Measurements from ENCODE around the gene HK2. TPM values are rescaled to one million over a fixed set of nuclear protein-coding genes. Genes with fewer than 3 reads are reported as not detected.
"Not testable (repeated sequence)": the region's sequence is repeated elsewhere in the genome, so short reads cannot be mapped to it uniquely, and the experiment has no call there.

Gene HK2
- total and polyA plus RNA-seq, 4 donors = 1.1 to 26.4 (median 13.9) TPM

DNA sequence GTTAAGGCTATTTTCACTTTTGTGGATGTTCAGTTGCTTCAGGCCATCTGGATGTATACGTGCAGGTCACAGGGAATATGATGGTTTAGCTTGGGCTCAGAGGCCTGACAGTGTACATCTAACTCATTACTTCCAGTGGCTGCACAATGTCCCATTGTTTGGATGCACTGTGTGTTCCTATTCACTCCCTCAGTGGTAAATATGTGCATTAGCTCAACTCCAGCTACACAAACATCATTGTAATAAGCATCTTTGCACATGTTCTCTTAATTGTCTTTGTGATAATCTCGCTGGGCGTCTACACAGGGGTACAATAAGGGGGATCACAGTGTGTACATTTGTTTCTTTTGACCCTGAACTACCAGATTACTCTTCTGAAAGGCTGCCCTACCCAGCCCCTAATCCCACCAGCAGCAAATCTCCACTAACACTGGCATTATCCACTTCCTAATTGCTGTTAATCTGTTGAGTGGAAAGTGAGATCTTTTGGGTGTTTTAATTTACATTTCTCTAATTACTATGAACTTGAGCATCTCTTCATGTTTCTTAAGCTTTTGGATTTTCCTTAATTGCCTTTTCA is 68.4 kb downstream of the HK2 start:
- no peaks in the 10 kb centered on the region for H3K27me3 ChIP-seq (ENCODE audit: control insufficient read depth in 1 of 2, insufficient read depth in 2 of 2, low read length in 1 of 2)
- no peak overlapping the region for H3K4me3 ChIP-seq (ENCODE audit: low read length in 2 of 2)
- H3K9me3 ChIP-seq (ENCODE audit: control insufficient read depth, low read length) = no peaks in the 10 kb centered on the region
- 87 to 89% methylated on average over 3 of the region's 3 CpGs for WGBS, 2 donors
- intact Hi-C loops (cut with DNase I) = no loop called here
- DNase-seq (no peak), ATAC-seq (ENCODE audit: low FRiP score) (no peak)
- no peak overlapping the region for H3K27ac ChIP-seq (ENCODE audit: low read depth in 1 of 2, low read length in 2 of 2)
- H3K4me1 ChIP-seq (ENCODE audit: control insufficient read depth in 1 of 2, insufficient read depth in 2 of 2, low read length in 2 of 2) = no peaks in the 10 kb centered on the region
- no peaks in the 10 kb centered on the region for H3K36me3 ChIP-seq (ENCODE audit: control insufficient read depth in 1 of 2, insufficient read depth in 2 of 2, low read length in 1 of 2)

DNA sequence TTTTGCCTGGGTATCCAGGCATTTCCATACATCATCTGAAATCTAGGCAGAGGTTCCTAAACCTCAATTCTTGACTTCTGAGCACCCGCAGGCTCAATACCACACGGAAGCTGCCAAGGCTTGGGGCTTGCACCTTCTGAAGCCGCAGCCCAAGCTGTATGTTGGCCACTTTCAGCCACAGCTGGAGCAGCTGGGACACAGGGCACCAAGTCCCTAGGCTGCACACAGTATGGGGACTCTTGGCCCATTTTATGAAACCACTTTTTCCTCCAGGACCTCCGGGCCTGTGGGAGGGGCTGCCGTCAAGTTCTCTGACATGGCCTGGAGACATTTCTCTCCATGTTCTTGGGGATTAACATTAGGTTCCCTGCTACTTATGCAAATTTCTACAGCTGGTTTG is 72.5 kb downstream of the HK2 start:
- 90 to 94% methylated on average over 5 of the region's 5 CpGs for WGBS, 2 donors
- intact Hi-C loops (cut with DNase I) = no loop called here
- Histone ChIP-seq H3K36me3 (ENCODE audit: control insufficient read depth in 1 of 2, insufficient read depth in 2 of 2, low read length in 1 of 2) (no peaks in the 10 kb centered on the region), H3K27ac (ENCODE audit: low read depth in 1 of 2, low read length in 2 of 2) (no peak overlapping the region), H3K4me3 (ENCODE audit: low read length in 2 of 2) (no peak overlapping the region), H3K4me1 (ENCODE audit: control insufficient read depth in 1 of 2, insufficient read depth in 2 of 2, low read length in 2 of 2) (no peaks in the 10 kb centered on the region), H3K27me3 (ENCODE audit: control insufficient read depth in 1 of 2, insufficient read depth in 2 of 2, low read length in 1 of 2) (no peaks in the 10 kb centered on the region), H3K9me3 (ENCODE audit: control insufficient read depth, low read length) (no peaks in the 10 kb centered on the region)
- DNase-seq (no peak), ATAC-seq (ENCODE audit: low FRiP score) (no peak)

DNA sequence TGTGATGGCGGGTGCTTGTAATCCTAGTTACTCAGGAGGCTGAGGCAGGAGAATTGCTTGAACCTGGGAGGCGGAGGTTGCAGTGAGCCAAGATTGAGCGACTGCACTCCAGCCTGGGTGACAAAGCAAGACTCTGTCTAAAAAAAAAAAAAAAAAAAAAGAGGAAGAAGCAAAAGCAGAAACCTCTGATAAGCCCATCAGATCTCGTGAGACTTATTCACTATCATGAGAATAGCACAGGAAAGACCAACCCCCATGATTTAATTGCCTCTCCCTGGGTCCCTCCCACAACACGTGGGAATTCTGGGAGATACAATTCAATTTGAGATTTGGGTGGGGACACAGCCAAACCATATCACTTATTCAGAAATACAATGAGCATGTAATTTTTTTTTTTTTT is 73.6 kb downstream of the HK2 start:
- H3K9me3 ChIP-seq (ENCODE audit: control insufficient read depth, low read length); DNase-seq; H3K4me3 ChIP-seq (ENCODE audit: low read length in 2 of 2); H3K27ac ChIP-seq (ENCODE audit: low read depth in 1 of 2, low read length in 2 of 2); H3K4me1 ChIP-seq (ENCODE audit: control insufficient read depth in 1 of 2, insufficient read depth in 2 of 2, low read length in 2 of 2); intact Hi-C loops (cut with DNase I); H3K36me3 ChIP-seq (ENCODE audit: control insufficient read depth in 1 of 2, insufficient read depth in 2 of 2, low read length in 1 of 2); ATAC-seq (ENCODE audit: low FRiP score); H3K27me3 ChIP-seq (ENCODE audit: control insufficient read depth in 1 of 2, insufficient read depth in 2 of 2, low read length in 1 of 2): not testable (repeated sequence)
- WGBS, 2 donors = 88% methylated on average over 5 of the region's 5 CpGs

DNA sequence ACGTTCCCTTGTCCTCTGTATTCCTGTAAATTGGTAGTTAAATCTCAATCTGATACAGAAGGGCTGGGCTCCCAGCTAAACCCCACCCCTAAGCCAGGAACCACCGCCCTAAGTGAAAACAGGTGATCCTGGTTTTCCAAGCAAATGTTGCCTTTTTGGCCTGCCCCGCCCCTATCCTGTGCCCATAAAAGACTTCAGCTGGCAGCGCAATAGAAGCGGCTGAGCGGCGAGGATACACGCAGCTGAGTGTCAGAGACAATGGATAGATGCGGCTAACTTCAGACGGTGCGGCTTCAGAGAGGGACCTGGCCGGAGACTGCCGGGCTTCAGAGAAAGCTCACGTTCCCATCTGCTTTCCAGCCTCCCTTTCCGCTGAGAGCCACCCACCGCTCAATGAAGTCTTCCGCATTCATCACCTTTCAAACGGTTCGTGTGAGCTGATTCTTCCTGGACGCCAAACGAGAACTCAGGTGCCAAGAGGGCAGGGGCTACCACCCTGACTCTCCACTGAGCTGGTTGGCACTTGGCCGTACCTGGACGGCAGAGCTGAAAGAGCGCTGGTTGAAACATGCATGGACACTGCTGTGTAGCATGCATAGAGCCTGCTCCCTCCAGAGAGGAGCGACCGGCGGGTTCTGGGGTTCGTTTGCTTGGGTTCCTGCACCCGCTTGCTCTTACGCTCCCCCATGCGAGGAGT is 75.0 kb downstream of the HK2 start:
- WGBS, 2 donors = 23 to 34% methylated on average over 31 of the region's 31 CpGs
- intact Hi-C loops (cut with DNase I) = no loop called here
- ATAC-seq (ENCODE audit: low FRiP score) = no peak

DNA sequence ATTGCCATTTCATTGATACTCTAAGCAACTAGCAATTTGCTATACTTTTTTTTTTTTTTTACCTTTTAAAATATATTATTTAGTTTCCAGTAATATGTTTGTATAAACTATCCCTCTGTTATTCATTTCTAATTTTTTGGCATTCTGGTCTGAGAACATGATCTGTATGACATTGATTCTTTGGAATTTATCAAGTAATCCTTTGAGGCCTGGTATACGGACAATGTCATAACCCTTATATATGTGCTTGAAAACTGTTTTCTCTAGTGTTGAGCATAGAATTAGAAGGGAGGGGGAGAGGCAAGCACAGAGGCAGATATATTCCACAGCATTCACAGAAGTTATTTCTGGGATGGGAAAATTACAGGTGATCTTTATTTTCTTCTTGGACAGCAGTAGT is 76.3 kb downstream of the HK2 start:
- Histone ChIP-seq H3K27ac (ENCODE audit: low read depth in 1 of 2, low read length in 2 of 2) (no peak overlapping the region), H3K27me3 (ENCODE audit: control insufficient read depth in 1 of 2, insufficient read depth in 2 of 2, low read length in 1 of 2) (no peaks in the 10 kb centered on the region)
- no peak for ATAC-seq (ENCODE audit: low FRiP score)

More for the DNA sequence above, 75.0 kb downstream of the HK2 start:
- Histone ChIP-seq H3K27ac (ENCODE audit: low read depth in 1 of 2, low read length in 2 of 2) (no peak overlapping the region), H3K9me3 (ENCODE audit: control insufficient read depth, low read length) (no peaks in the 10 kb centered on the region), H3K27me3 (ENCODE audit: control insufficient read depth in 1 of 2, insufficient read depth in 2 of 2, low read length in 1 of 2) (no peaks in the 10 kb centered on the region), H3K36me3 (ENCODE audit: control insufficient read depth in 1 of 2, insufficient read depth in 2 of 2, low read length in 1 of 2) (no peaks in the 10 kb centered on the region), H3K4me1 (ENCODE audit: control insufficient read depth in 1 of 2, insufficient read depth in 2 of 2, low read length in 2 of 2) (no peaks in the 10 kb centered on the region), H3K4me3 (ENCODE audit: low read length in 2 of 2) (no peak overlapping the region)
- no peak for DNase-seq

DNA sequence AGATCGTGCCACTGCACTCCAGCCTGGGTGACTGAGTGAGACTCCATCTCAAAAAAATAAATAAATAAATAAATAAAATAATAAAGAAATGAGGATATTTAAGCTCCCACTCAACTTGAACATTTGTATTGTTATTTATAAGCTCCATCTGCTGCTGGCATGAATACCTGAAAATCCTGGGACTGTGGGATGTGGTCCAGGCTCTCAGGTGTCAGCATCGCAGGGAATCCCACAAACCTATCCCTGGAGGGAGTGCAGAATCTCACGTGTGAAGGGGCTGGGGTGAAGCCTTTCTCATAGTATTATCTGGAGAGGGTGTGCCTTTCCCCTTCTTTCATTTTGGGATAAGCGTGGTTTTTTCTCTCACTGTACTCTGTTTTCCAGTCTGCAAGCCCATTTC is 77.1 kb downstream of the HK2 start:
- DNase-seq = no peak
- no peak overlapping the region for H3K4me3 ChIP-seq (ENCODE audit: low read length in 2 of 2)
- H3K27me3 ChIP-seq (ENCODE audit: control insufficient read depth in 1 of 2, insufficient read depth in 2 of 2, low read length in 1 of 2) = no peaks in the 10 kb centered on the region
- intact Hi-C loops (cut with DNase I) = loop anchor here in 1 of 2 donors (10.0 kb wide), 1 partner anchor 494 kb away; no protein-coding TSS in a partner anchor
- no peaks in the 10 kb centered on the region for H3K9me3 ChIP-seq (ENCODE audit: control insufficient read depth, low read length)
- H3K27ac ChIP-seq (ENCODE audit: low read depth in 1 of 2, low read length in 2 of 2) = no peak overlapping the region
- no peaks in the 10 kb centered on the region for H3K4me1 ChIP-seq (ENCODE audit: control insufficient read depth in 1 of 2, insufficient read depth in 2 of 2, low read length in 2 of 2)
- ATAC-seq (ENCODE audit: low FRiP score) = no peak
- H3K36me3 ChIP-seq (ENCODE audit: control insufficient read depth in 1 of 2, insufficient read depth in 2 of 2, low read length in 1 of 2) = no peaks in the 10 kb centered on the region
- 67 to 75% methylated on average over 4 of the region's 4 CpGs for WGBS, 2 donors

More for the DNA sequence above, 76.3 kb downstream of the HK2 start:
- Histone ChIP-seq H3K36me3 (ENCODE audit: control insufficient read depth in 1 of 2, insufficient read depth in 2 of 2, low read length in 1 of 2) (no peaks in the 10 kb centered on the region), H3K4me1 (ENCODE audit: control insufficient read depth in 1 of 2, insufficient read depth in 2 of 2, low read length in 2 of 2) (no peaks in the 10 kb centered on the region), H3K4me3 (ENCODE audit: low read length in 2 of 2) (no peak overlapping the region), H3K9me3 (ENCODE audit: control insufficient read depth, low read length) (no peaks in the 10 kb centered on the region)
- intact Hi-C loops (cut with DNase I) = loop anchor here in 1 of 2 donors (10.0 kb wide), 1 partner anchor 495 kb away; no protein-coding TSS in a partner anchor
- no peak for DNase-seq
- 88 to 90% methylated on average over 1 of the region's 1 CpG for WGBS, 2 donors

DNA sequence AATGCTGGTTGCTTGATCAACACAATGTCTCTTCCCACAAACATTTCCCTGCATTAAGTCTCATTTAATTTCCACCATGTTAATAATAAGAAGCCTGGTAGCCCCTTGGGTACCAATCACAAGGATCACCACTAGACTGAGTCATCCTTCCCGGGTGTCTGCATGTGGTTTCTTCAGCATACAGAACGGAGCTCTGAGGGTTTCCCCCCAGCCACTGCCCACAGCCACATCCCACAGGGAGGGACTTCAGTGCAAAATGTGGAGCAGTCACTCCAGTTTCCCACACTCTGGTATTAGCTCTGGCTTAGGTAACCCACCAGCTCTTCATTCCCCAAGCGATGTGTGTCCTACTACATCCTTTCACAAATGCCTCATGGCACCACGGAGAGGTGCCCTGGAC is 81.8 kb downstream of the HK2 start:
- 73 to 76% methylated on average over 4 of the region's 4 CpGs for WGBS, 2 donors
- H3K27ac ChIP-seq (ENCODE audit: low read depth in 1 of 2, low read length in 2 of 2) = no peak overlapping the region
- no peak for DNase-seq
- no peaks in the 10 kb centered on the region for H3K27me3 ChIP-seq (ENCODE audit: control insufficient read depth in 1 of 2, insufficient read depth in 2 of 2, low read length in 1 of 2)
- H3K4me1 ChIP-seq (ENCODE audit: control insufficient read depth in 1 of 2, insufficient read depth in 2 of 2, low read length in 2 of 2) = no peaks in the 10 kb centered on the region
- intact Hi-C loops (cut with DNase I) = loop anchor here in 1 of 2 donors (10.0 kb wide), 1 partner anchor 489 kb away; no protein-coding TSS in a partner anchor
- H3K4me3 ChIP-seq (ENCODE audit: low read length in 2 of 2) = no peak overlapping the region
- H3K36me3 ChIP-seq (ENCODE audit: control insufficient read depth in 1 of 2, insufficient read depth in 2 of 2, low read length in 1 of 2) = no peaks in the 10 kb centered on the region
- no peaks in the 10 kb centered on the region for H3K9me3 ChIP-seq (ENCODE audit: control insufficient read depth, low read length)
- no peak for ATAC-seq (ENCODE audit: low FRiP score)

DNA sequence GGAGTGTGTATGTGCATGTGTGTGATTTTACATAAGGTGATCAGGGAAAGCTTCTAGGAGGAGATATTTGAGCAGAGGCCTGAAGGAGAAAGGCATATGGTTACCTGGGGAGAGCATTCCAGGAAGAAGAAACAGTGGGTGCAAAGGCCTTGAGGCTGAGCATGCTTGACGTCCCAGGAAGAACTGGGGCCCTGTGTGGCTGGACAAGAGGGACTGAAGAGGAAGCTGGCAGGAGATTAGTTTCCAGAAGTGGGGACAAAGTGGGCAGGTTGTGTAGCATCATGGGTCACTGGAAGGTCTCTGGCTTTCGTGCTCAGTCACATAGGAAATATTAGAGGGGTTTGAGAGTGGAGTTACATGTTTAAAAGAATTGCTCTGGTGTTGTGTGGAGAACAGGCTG is 82.5 kb downstream of the HK2 start:
- 68 to 70% methylated on average over 2 of the region's 2 CpGs for WGBS, 2 donors

More for the DNA sequence above, 82.5 kb downstream of the HK2 start:
- ATAC-seq (ENCODE audit: low FRiP score) (no peak), DNase-seq (no peak)
- no peak overlapping the region for H3K27ac ChIP-seq (ENCODE audit: low read depth in 1 of 2, low read length in 2 of 2)
- H3K4me3 ChIP-seq (ENCODE audit: low read length in 2 of 2) = no peak overlapping the region
- H3K4me1 ChIP-seq (ENCODE audit: control insufficient read depth in 1 of 2, insufficient read depth in 2 of 2, low read length in 2 of 2) = no peaks in the 10 kb centered on the region
- no peaks in the 10 kb centered on the region for H3K27me3 ChIP-seq (ENCODE audit: control insufficient read depth in 1 of 2, insufficient read depth in 2 of 2, low read length in 1 of 2)
- H3K9me3 ChIP-seq (ENCODE audit: control insufficient read depth, low read length) = no peaks in the 10 kb centered on the region
- intact Hi-C loops (cut with DNase I) = loop anchor here in 1 of 2 donors (10.0 kb wide), 1 partner anchor 488 kb away; no protein-coding TSS in a partner anchor
- H3K36me3 ChIP-seq (ENCODE audit: control insufficient read depth in 1 of 2, insufficient read depth in 2 of 2, low read length in 1 of 2) = no peaks in the 10 kb centered on the region

Data from aorta (tissue), 5 donors.